Panc1 (cell line): ENCODE data around the gene RNU1-4.
"Not testable (repeated sequence)": the region's sequence is repeated elsewhere in the genome, so short reads cannot be mapped to it uniquely, and the experiment has no call there.

Source experiments
- POLR2AphosphoS5 ChIP-seq: IDR thresholded peaks from 2 replicates; pipeline ENCODE4 v1.6.1; 2012; ENCODE audit warnings: mild to moderate bottlenecking, low read depth, low read length, moderate library complexity
- SIN3A ChIP-seq: IDR thresholded peaks from 2 replicates; pipeline ENCODE4 v1.6.1; 2012; ENCODE audit warnings: low read depth, mild to moderate bottlenecking, low read length, moderate library complexity, borderline replicate concordance; ENCODE audit not compliant: insufficient read depth
- TCF7L2 ChIP-seq: IDR thresholded peaks from 2 replicates; pipeline ENCODE4 v1.6.1; 2011; ENCODE audit warnings: mild to moderate bottlenecking, low read depth, low read length, inconsistent platforms
- TF ChIP-seq, protein P1 (sequence below): fragments of 450-650 bp; IDR thresholded peaks from 2 replicates; pipeline ENCODE4 v1.5.1; 2017; ENCODE audit warnings: mild to moderate bottlenecking
- TF ChIP-seq, protein P2 (sequence below), 2 experiments: IDR thresholded peaks; 2 replicates each; pipeline ENCODE4 v1.6.1; 2011 to 2012; ENCODE audit warnings: low read depth in 2 of 2, control low read depth in 1 of 2, low read length in 1 of 2, mild to moderate bottlenecking in 1 of 2, moderate library complexity in 1 of 2; ENCODE audit not compliant: insufficient read depth in 1 of 2

DNA sequence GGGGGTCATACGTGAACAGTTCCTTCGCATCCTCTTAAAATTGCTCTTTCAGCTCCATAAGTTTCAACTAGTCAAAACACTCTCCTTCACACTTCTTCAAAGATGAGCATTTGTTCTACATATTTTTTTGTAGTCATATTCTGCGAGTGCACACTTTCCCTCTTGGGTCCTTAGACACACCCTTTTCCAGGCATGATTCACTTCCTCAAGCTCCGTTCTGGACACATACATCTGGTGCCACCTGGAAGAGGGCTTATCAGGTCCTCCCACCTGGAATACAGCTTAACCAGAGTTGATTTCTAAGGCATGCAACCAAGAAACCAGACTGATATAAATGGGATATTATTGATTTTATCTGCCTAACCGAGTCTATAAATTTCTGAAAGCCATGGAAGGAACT is 47.4 kb downstream of the RNU1-4 start:
- TF ChIP-seq SIN3A, POLR2AphosphoS5, TCF7L2: not testable (repeated sequence)
- TF ChIP-seq, protein P1, sequence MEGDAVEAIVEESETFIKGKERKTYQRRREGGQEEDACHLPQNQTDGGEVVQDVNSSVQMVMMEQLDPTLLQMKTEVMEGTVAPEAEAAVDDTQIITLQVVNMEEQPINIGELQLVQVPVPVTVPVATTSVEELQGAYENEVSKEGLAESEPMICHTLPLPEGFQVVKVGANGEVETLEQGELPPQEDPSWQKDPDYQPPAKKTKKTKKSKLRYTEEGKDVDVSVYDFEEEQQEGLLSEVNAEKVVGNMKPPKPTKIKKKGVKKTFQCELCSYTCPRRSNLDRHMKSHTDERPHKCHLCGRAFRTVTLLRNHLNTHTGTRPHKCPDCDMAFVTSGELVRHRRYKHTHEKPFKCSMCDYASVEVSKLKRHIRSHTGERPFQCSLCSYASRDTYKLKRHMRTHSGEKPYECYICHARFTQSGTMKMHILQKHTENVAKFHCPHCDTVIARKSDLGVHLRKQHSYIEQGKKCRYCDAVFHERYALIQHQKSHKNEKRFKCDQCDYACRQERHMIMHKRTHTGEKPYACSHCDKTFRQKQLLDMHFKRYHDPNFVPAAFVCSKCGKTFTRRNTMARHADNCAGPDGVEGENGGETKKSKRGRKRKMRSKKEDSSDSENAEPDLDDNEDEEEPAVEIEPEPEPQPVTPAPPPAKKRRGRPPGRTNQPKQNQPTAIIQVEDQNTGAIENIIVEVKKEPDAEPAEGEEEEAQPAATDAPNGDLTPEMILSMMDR, result not testable (repeated sequence)
- TF ChIP-seq, protein P2, sequence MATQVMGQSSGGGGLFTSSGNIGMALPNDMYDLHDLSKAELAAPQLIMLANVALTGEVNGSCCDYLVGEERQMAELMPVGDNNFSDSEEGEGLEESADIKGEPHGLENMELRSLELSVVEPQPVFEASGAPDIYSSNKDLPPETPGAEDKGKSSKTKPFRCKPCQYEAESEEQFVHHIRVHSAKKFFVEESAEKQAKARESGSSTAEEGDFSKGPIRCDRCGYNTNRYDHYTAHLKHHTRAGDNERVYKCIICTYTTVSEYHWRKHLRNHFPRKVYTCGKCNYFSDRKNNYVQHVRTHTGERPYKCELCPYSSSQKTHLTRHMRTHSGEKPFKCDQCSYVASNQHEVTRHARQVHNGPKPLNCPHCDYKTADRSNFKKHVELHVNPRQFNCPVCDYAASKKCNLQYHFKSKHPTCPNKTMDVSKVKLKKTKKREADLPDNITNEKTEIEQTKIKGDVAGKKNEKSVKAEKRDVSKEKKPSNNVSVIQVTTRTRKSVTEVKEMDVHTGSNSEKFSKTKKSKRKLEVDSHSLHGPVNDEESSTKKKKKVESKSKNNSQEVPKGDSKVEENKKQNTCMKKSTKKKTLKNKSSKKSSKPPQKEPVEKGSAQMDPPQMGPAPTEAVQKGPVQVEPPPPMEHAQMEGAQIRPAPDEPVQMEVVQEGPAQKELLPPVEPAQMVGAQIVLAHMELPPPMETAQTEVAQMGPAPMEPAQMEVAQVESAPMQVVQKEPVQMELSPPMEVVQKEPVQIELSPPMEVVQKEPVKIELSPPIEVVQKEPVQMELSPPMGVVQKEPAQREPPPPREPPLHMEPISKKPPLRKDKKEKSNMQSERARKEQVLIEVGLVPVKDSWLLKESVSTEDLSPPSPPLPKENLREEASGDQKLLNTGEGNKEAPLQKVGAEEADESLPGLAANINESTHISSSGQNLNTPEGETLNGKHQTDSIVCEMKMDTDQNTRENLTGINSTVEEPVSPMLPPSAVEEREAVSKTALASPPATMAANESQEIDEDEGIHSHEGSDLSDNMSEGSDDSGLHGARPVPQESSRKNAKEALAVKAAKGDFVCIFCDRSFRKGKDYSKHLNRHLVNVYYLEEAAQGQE (IDR thresholded peaks at IDR 0.05; ENCODE audit: insufficient read depth in 1 of 2, low read depth in 2 of 2, low read length in 1 of 2), result not testable (repeated sequence)
